ACC112 (cell line): ENCODE results near the gene FXYD1.

Experiments used
- H2AFZ ChIP-seq: fragments of 200-600 bp; sonication (generic); one replicate; pipeline ENCODE4 v1.6.0; 2017; ENCODE audit warnings: antibody characterized with exemption, low read length; ENCODE audit not compliant: unreplicated experiment
- H3K27ac ChIP-seq: fragments of 200-600 bp; sonication (generic); 2 replicates; pipeline ENCODE4 v1.5.1; 2014; ENCODE audit warnings: low read depth, mild to moderate bottlenecking, antibody characterized with exemption, low read length, moderate library complexity
- H3K27me3 ChIP-seq: fragments of 200-600 bp; sonication (generic); 2 replicates; pipeline ENCODE4 v1.6.1; 2014; ENCODE audit warnings: mild to moderate bottlenecking, antibody characterized with exemption, low read length, moderate library complexity, mixed read lengths; ENCODE audit not compliant: insufficient read depth
- H3K36me3 ChIP-seq: fragments of 200-600 bp; sonication (generic); 2 replicates; pipeline ENCODE4 v1.6.1; 2016; ENCODE audit warnings: mild to moderate bottlenecking, antibody characterized with exemption, low read length, moderate library complexity, mixed read lengths; ENCODE audit not compliant: insufficient read depth
- H3K4me1 ChIP-seq: fragments of 200-600 bp; sonication (generic); one replicate; pipeline ENCODE4 v1.6.1; 2016; ENCODE audit warnings: low read length, mixed read lengths; ENCODE audit not compliant: insufficient read depth, unreplicated experiment, control insufficient read depth
- H3K4me3 ChIP-seq: fragments of 200-600 bp; sonication (generic); 2 replicates; pipeline ENCODE4 v1.5.1; 2014; ENCODE audit warnings: mild to moderate bottlenecking, low read depth, low read length
- H3K79me2 ChIP-seq: fragments of 200-600 bp; sonication (generic); one replicate; pipeline ENCODE4 v1.6.0; 2016; ENCODE audit warnings: low read length; ENCODE audit not compliant: control insufficient read depth, unreplicated experiment, insufficient read depth

Gene FXYD1

DNA sequence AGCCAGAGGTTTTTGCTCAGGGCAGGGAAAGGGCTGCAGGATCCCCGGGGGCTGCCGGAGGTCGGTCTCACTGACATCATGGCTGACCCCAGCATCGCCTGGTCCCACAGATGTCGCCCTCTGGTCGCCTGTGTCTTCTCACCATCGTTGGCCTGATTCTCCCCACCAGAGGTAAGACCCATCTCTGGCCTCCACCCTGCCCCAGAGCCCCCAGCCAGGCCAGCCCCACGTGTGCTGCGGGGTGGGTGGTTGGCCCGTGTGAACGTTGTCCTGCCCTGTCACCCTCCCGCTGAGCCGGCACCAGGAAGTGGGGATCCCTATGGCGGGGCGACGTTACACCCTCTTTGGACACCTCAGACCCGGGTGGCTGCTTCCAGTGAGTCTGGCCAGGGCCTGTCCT lies 16.8 kb downstream of the FXYD1 start:
- H2AFZ ChIP-seq, result peak overlapping the region; percentile 50
- peaks cover 21% of the 10 kb centered on the region for H3K79me2 ChIP-seq
- H3K4me1 ChIP-seq, result peaks cover 8% of the 10 kb centered on the region
- no peaks in the 10 kb centered on the region for H3K27me3 ChIP-seq
- H3K27ac ChIP-seq, result no peak overlapping the region
- H3K4me3 ChIP-seq, result peak overlapping the region; percentile 93
- H3K36me3 ChIP-seq, result peaks cover 14% of the 10 kb centered on the region

DNA sequence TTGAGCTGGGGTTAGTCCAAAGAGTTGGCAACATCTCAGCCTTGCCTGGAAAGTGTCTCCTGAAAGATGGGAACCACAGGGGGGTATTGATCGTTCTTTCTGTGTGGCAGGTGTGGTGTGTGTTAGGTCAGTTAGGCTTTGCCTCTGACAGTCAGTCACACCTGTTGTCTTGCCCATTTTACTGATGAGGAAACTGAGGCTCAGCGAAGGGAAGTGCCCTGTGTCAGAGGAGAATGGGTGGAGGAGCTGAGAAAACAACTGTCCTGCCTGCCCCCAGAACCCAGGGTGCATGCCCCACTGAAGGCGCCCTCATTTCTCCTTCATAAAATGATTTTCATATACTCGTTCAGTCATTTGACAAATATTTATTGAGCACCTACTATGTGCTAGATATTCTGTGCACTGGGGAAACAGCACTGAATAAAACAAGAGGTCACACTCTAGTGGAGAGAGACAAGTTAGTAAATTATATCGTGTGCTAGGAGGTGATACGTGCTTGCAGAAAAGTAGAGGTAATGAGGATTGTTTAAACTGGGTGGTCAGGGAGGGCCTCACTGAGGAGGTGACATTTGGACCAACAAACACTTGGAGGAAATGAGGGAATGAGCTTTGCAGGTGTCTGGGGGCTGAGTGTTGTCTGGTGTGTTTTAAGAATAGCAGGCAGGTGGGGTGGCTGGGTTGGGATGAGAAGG lies 17.5 kb downstream of the FXYD1 start:
- Histone ChIP-seq H3K27me3 (no peaks in the 10 kb centered on the region), H3K4me1 (peaks cover 8% of the 10 kb centered on the region), H2AFZ (no peak overlapping the region), H3K4me3 (peak overlapping the region; percentile 93), H3K27ac (no peak overlapping the region), H3K36me3 (peaks cover 19% of the 10 kb centered on the region), H3K79me2 (peaks cover 21% of the 10 kb centered on the region)

DNA sequence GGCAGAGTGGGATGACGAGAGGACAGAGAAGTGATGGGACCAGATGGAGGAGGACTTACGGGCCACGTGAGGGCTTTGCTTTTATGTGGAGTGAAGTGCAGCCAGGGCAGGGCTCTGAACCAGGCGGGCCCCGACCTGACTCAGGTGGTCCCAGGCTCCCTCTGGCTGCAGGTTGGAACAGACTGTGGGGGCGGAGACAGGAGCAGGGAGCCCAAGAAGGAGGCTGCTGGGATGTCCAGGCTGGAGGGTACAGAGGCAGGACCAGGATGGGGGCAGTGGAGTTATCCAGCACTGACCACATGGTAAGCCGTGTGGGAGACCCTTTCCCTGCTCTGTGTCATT lies 18.0 kb downstream of the FXYD1 start:
- H3K36me3 ChIP-seq, result peaks cover 24% of the 10 kb centered on the region
- no peaks in the 10 kb centered on the region for H3K27me3 ChIP-seq
- no peak overlapping the region for H2AFZ ChIP-seq
- no peak overlapping the region for H3K27ac ChIP-seq
- peaks cover 8% of the 10 kb centered on the region for H3K4me1 ChIP-seq
- no peak overlapping the region for H3K4me3 ChIP-seq
- H3K79me2 ChIP-seq, result peaks cover 21% of the 10 kb centered on the region

DNA sequence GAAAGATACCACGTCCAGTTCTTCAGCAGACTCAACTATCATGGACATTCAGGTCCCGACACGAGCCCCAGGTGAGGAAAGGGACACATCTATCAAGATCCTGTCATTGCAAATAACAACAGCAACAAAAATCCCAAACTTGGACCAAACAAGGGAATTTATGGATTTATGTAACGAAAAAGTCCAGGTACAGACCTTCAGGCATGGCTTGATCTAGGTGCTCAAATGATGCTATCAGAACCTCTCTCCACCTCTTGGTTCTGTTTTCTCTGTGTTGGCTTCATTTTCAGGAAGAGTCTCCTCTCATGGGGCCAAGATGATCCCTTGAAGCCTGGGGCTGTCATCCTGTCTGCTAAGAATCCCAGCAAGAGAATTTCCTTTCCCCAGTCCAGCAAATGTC lies 18.8 kb downstream of the FXYD1 start:
- Histone ChIP-seq H3K36me3 (peaks cover 32% of the 10 kb centered on the region), H3K27ac (no peak overlapping the region), H3K27me3 (no peaks in the 10 kb centered on the region), H2AFZ (no peak overlapping the region), H3K79me2 (peaks cover 21% of the 10 kb centered on the region), H3K4me1 (peaks cover 8% of the 10 kb centered on the region), H3K4me3 (no peak overlapping the region)

DNA sequence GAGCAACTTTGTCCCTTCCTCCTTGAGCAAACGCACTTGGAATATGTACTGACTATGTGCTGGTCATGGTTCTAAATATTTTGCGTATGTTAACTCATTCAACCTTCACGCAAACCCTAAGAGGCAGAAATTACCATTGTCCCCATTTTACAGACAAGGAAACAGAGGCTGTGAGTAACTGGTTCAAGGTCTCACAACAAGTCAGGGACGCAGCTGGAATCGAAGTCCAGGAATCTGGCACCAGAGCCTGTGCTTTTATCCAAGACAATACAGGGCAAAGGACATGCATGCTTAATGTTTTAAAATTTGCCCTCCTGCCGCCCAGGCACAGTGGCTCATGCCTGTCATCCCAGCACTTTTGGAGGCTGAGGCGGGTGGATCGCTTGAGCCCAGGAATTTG lies 21.0 kb downstream of the FXYD1 start:
- Histone ChIP-seq H3K79me2 (peaks cover 21% of the 10 kb centered on the region), H3K4me1 (peaks cover 8% of the 10 kb centered on the region), H3K36me3 (peaks cover 53% of the 10 kb centered on the region)

DNA sequence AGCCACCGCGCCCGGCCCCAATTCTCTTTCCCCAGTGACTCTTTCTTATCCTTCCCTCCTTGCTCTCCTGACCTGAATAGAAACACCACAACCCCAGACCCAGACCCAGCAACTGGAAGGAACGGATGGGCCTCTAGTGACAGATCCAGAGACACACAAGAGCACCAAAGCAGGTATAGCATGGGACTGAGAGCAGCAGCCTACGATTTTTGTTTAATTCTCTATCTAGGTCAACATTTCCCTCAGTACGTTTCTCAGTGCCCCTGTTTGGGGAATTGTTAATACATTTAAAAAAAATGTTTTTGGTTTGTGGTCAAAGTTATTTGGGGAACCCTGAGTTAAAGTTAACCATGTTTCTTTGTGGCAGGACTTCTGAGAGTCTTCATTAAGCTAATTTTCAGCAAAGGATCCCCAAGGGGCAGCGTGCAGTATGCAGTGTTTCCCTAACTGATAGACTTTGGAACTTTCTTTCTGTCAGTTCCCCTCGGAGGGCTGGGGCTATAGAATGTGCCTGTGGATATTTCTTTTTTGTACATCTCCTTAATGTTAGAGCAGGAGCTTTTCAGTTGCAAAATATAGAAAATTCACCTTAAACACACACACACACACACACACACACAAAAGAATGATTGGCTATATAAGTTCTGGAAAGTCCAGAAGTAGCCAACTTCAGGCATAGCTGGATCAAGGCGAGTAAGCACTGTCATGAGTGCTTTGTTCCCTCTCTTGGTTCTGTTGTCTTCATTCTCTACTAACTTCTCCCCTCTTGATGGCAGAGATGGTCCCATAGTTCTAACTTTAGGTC lies 22.2 kb downstream of the FXYD1 start:
- no peak overlapping the region for H3K4me3 ChIP-seq
- H3K27ac ChIP-seq, result no peak overlapping the region
- H3K4me1 ChIP-seq, result peaks cover 6% of the 10 kb centered on the region
- no peak overlapping the region for H2AFZ ChIP-seq
- peaks cover 13% of the 10 kb centered on the region for H3K79me2 ChIP-seq
- peaks cover 63% of the 10 kb centered on the region for H3K36me3 ChIP-seq
- H3K27me3 ChIP-seq, result no peaks in the 10 kb centered on the region

More for the DNA sequence above, 21.0 kb downstream of the FXYD1 start:
- H3K27ac ChIP-seq, result no peak overlapping the region
- no peak overlapping the region for H3K4me3 ChIP-seq
- no peaks in the 10 kb centered on the region for H3K27me3 ChIP-seq
- H2AFZ ChIP-seq, result no peak overlapping the region

DNA sequence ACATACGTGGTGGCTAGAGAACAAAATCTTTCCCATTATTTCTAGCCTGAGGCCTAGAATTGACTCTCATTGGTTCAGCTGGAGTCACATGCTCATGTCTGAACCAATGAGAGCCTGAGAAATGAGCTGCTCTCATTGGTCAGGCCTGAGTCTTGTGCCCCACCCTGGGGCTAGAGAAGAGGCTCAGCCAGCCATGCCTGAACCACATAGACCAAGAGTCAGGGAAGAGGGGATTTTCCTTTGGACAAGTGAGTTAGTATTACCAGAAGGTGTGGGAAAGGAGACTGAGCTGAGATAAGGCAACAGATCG lies 22.8 kb downstream of the FXYD1 start:
- Histone ChIP-seq H3K27me3 (no peaks in the 10 kb centered on the region), H2AFZ (no peak overlapping the region), H3K4me3 (no peak overlapping the region), H3K27ac (no peak overlapping the region), H3K4me1 (peaks cover under 1% of the 10 kb centered on the region), H3K79me2 (peaks cover 8% of the 10 kb centered on the region), H3K36me3 (peaks cover 68% of the 10 kb centered on the region)

DNA sequence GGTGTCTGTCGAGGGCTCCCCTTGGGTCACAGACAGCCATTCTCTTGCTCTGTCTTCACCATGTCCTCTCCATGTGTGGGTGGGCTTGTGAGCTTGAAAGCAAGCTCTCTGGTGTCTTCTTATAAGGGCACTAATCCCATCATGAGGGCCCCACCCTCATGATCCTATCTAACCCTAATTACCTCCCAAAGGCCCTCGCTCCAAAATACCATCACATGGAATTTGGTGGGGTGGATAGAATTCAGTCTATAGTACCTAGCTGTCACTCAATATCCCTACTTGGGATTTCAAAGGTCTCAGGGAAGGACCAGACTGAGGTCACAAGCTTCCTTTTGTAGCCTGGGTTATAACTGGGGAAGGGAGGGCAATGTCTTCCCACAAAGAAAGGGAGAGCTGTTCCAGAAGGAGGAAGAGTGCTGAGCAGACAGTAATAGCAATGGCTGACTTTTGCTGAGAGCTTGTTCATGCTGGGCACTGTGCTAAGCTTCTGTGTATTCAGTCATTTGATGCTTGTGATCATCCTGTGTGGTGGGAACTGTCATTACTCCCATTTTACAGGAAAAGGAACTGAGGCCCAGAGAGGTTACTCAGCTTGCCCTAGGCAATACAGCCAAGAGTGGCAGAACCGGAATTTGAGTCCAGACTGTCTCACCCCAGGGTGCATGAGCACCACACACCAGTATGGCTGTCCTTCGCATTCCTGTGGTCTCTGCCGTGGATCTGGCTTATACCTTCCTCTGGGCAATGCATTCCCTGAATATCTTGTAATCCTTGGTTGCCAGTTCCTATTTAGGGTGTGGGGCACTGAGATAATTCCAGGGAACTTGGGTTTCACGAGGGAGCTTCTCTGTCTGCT lies 24.1 kb downstream of the FXYD1 start:
- Histone ChIP-seq H3K4me3 (no peak overlapping the region), H2AFZ (no peak overlapping the region), H3K27ac (no peak overlapping the region), H3K27me3 (no peaks in the 10 kb centered on the region), H3K36me3 (peaks cover 68% of the 10 kb centered on the region), H3K4me1 (no peaks in the 10 kb centered on the region), H3K79me2 (no peaks in the 10 kb centered on the region)

DNA sequence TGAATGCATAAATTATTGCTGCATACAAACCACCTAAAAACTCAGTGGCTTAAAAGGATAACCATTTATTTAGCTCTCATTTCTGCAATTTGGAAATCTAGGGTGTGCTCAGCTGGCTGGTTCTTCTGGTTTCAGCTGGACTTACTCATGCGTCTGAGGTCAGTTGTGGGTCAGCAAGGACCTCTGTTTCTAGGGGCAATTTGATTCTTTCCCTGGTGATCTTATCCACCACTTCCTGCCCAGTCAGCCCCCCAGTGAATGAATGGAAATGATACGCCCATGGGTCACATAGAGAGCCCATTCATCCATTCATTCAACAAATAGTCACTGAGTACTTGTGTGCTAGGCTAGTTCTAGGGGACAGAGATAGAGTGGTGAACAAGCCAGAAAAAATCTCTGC lies 25.8 kb downstream of the FXYD1 start:
- H2AFZ ChIP-seq, result no peak overlapping the region
- H3K4me1 ChIP-seq, result no peaks in the 10 kb centered on the region
- H3K36me3 ChIP-seq, result peaks cover 62% of the 10 kb centered on the region
- H3K27me3 ChIP-seq, result no peaks in the 10 kb centered on the region
- no peak overlapping the region for H3K27ac ChIP-seq
- H3K4me3 ChIP-seq, result no peak overlapping the region
- no peaks in the 10 kb centered on the region for H3K79me2 ChIP-seq

DNA sequence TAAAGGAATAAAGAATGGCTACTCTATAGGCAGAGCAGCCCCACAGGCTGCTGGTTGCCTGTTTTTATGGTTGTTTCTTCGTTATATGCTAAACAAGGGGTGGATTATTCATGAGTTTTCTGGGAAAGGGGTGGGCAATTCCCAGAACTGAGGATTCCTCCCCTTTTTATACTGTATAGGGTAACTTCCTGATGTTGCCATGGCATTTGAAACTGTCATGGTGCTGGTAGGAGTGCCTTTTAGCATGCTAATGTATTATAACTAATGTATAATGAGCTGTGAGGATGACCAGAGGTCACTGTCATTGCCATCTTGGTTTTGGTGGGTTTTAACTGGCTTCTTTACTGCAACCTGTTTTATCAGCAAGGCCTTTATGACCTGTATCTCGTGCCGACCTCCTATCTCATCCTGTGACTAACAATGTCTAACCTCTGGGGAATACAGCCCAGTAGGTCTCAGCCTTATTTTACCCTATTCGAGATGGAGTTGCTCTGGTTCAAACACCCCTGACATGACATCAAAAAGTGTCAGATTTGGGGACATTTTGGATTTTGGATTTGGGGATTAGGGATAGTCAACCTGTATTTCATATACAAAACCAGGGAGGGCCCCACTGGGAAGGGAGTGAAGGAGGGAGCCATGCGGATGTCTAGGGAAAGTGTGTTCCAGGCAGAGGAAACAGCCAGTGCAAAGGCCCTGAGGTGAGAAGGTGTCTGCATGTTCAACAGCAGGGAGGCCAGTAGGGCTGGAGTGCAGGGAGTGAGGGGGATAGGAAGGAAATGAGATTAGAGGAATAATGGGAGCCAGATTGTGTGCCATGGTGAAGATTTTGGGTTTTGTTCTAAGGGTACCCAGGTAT lies 26.8 kb downstream of the FXYD1 start:
- Histone ChIP-seq H3K27ac (no peak overlapping the region), H3K4me1 (no peaks in the 10 kb centered on the region), H2AFZ (no peak overlapping the region), H3K79me2 (no peaks in the 10 kb centered on the region), H3K4me3 (no peak overlapping the region), H3K36me3 (peaks cover 58% of the 10 kb centered on the region), H3K27me3 (no peaks in the 10 kb centered on the region)
